ENCODE data around the gene APOC4. TPM values are rescaled to one million over a fixed set of nuclear protein-coding genes. Genes with fewer than 3 reads are reported as not detected.
A peak's percentile ranks its signal among the peaks of the same experiment; 100 is the strongest.

Gene APOC4, protein sequence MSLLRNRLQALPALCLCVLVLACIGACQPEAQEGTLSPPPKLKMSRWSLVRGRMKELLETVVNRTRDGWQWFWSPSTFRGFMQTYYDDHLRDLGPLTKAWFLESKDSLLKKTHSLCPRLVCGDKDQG
- not detected in 2 replicates for total RNA-seq (2014; rRNA removed; shearing (Covaris generic); ENCODE audit: low replicate concordance)

DNA sequence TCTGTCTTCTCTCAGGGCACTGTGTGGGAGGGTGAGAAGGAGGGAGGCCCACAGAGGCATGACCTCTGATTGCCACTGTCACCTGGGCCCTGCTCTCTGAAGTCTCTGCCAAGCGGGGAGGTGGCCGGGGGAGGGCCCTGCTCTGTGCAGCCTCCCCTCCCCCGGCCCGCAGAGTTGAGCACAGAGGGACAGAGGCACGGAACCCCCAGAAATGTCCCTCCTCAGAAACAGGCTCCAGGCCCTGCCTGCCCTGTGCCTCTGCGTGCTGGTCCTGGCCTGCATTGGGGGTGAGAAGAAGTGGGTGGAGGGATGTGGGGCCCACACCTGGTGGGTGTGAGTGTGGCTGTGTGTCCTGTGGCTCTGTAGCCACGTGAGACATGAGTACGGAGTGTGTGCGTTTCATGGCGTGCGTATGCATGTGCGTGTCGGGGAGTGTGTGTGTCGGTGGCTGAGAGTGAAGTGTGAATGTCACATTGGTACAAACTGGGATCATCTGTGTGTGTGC, at the start of gene APOC4:
APOC4 (plus strand) TSS at position 171 of the 505 bp plus-strand sequence; CDS start at position 212, 41 bp downstream.
- H3K4me3 ChIP-seq = no peak within 1 kb of the TSS
- no peaks in the 10 kb centered on the region for H3K36me3 ChIP-seq
- DNase-seq = no peak
- no peaks in the 10 kb centered on the region for H3K27me3 ChIP-seq
- H3K9me3 ChIP-seq = no peaks in the 10 kb centered on the region

DNA sequence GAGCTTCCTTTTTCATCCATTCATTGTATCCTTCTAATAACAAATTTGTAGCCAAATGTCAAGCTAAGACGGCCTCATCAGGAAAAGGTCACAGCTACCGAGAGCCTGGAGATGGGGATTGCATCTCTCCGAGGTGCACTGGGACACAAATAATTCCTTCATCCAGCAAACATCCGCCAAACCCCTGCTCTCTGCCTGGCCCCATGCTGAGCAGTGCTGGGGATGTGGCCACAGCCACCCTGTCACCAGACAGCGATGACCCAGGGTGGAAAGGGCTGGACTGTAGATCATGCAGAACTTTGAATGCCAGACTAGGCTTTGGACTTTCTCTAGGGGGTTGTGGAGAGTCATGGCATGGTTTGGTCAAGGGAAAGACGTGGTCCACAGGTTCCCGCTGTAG, 49.1 kb upstream of the APOC4 start:
- peaks cover 63% of the 10 kb centered on the region for H3K36me3 ChIP-seq
- no peak for DNase-seq
- no peaks in the 10 kb centered on the region for H3K27me3 ChIP-seq
- no peaks in the 10 kb centered on the region for H3K9me3 ChIP-seq
- peak overlapping the region; percentile 91 for H3K4me3 ChIP-seq

DNA sequence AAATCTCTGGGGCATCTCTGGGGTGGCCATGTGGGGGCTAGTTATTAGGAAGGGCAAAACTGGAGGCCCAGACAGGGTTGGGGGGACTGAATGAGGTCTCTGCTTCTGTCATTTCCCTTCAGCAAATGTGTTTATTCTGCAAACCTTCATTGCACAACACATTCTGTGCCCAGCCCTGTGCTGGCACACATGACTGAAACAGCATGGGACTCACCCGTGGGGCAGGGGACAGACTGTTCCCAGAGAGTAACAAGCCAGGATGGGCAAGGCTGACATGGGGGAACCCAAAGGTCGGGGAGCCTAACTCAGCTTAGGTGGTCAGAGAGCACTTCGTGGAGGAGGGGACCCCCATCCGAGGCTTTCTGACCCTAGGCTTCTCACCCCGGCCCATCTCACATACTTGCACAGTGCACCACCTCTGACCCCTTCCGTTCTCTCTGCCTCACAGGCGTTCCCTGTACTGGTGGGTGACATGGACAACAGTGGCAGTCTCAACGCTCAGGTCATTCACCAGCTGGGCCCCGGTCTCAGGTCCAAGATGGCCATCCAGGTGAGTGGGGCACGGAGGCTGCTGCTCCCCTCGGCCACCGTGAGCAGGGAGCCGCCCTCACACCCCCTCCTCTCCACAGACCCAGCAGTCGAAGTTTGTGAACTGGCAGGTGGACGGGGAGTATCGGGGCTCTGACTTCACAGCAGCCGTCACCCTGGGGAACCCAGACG, 48.5 kb upstream of the APOC4 start:
- no peak for DNase-seq
- Histone ChIP-seq H3K9me3 (no peaks in the 10 kb centered on the region), H3K27me3 (no peaks in the 10 kb centered on the region), H3K36me3 (peaks cover 68% of the 10 kb centered on the region), H3K4me3 (no peak overlapping the region; the same call in 1 of the 2 replicates)

DNA sequence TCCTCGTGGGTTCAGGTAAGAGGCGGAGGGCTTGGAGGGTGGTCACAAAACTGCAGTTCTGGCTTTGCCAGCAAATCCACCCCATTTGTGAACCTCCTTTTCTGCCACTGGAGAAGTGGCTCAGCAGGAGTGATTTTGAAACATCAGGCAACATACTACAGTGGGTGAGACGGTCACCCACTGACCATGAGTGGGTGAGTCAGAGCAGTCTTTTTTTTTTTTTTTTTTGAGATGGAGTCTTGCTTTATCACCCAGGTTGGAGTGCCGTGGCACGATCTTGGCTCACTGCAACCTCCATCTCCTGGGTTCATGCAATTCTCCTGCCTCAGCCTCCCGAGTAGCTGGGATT, 48.0 kb upstream of the APOC4 start:
- Histone ChIP-seq H3K9me3 (no peaks in the 10 kb centered on the region), H3K4me3 (no peak overlapping the region), H3K27me3 (no peaks in the 10 kb centered on the region), H3K36me3 (peaks cover 73% of the 10 kb centered on the region)
- no peak for DNase-seq

DNA sequence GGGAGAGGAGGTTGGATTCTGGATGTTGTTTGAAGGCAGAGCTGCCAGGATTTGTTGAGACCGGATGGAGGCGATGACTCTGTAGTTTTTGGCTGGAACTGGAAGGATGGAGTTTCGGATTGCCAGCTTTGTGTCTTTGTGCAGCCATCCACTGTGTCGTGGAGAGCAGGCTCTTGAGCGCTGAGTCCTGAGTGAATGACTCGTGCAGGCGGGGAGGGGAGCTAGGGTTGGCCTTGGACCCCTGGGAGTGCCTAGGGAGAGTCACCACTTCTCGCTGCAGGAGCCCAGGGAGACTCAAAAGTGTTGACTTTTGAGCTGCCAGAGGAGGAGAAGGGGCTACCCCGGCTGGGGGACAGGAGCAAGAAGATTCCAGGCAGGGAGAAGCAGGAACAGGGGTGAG, 47.1 kb upstream of the APOC4 start:
- Histone ChIP-seq H3K27me3 (no peaks in the 10 kb centered on the region), H3K4me3 (no peak overlapping the region), H3K9me3 (no peaks in the 10 kb centered on the region), H3K36me3 (peaks cover 79% of the 10 kb centered on the region)
- DNase-seq = no peak

DNA sequence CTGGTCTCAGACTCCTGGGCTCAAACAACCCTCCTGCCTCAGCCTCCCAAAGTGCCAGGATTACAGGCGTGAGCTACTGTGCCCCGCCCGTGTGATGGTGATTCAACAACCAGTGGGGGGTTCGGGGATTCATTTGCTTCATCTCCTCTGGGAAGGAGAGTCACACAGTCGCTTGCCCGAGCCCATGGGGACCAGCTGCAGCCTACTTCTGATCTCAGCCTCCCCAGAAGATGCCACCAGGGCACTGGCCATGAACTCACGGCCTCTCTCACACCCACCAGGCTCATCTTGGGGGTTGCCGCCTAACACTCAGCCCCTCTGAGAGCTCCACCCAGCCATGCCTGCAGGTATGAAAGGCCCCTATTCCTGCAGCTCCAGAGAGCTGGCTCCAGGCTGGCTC, 44.2 kb upstream of the APOC4 start:
- Histone ChIP-seq H3K36me3 (peaks cover 94% of the 10 kb centered on the region), H3K27me3 (no peaks in the 10 kb centered on the region), H3K4me3 (no peak overlapping the region), H3K9me3 (no peaks in the 10 kb centered on the region)
- DNase-seq = no peak

DNA sequence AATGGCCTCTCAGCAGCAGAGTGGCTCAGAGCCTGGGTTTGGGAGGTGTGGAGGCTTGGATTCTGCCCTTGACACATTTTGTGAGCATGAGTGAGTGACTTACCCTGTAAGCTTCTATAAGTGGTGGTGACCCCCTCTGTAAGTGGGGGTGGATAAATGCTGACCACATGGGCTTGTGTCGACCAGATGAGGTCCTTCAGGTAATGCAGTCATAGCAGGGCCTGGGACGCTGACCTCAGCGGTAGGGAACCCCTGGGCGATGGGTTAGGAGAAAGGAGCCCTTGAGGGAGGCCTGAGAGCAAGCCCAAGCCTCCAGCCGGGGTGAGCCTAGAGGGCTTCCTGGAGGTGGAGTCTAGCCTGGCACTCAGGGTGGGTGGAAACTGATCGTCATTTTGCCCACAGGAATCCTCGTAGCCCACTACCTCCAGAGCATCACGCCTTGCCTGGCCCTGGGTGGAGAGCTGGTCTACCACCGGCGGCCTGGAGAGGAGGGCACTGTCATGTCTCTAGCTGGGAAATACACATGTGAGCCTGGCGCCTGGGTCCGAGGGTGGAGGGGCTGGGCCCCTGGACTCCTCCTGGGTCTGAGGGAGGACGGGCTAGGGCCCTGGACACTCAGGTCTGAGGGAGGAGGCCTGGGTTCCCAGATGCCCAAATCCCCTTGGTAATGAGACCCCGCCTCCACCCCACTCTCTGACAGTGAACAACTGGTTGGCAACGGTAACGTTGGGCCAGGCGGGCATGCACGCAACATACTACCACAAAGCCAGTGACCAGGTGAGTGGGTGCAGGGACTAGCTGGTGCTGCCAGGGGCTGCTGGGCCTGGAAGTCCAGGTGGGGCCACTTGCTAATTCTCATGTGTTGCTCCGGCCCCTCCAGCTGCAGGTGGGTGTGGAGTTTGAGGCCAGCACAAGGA, 41.5 kb upstream of the APOC4 start:
- Histone ChIP-seq H3K36me3 (peaks cover 78% of the 10 kb centered on the region), H3K27me3 (peaks cover 2% of the 10 kb centered on the region; the same call in 1 of the 2 replicates)
- DNase-seq = no peak

DNA sequence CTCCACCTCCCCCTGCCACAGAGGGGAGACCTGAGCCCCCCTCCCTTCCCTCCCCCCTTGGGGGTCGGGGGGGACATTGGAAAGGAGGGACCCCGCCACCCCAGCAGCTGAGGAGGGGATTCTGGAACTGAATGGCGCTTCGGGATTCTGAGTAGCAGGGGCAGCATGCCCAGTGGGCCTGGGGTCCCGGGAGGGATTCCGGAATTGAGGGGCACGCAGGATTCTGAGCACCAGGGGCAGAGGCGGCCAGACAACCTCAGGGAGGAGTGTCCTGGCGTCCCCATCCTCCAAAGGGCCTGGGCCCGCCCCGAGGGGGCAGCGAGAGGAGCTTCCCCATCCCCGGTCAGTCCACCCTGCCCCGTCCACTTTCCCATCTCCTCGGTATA, 38.8 kb upstream of the APOC4 start:
- DNase-seq = no peak
- Histone ChIP-seq H3K36me3 (peaks cover 53% of the 10 kb centered on the region), H3K27me3 (peaks cover 2% of the 10 kb centered on the region; the same call in 1 of the 2 replicates), H3K9me3 (no peaks in the 10 kb centered on the region), H3K4me3 (no peak overlapping the region)

More for the DNA sequence above, 41.5 kb upstream of the APOC4 start:
- H3K9me3 ChIP-seq = no peaks in the 10 kb centered on the region
- H3K4me3 ChIP-seq = no peak overlapping the region

DNA sequence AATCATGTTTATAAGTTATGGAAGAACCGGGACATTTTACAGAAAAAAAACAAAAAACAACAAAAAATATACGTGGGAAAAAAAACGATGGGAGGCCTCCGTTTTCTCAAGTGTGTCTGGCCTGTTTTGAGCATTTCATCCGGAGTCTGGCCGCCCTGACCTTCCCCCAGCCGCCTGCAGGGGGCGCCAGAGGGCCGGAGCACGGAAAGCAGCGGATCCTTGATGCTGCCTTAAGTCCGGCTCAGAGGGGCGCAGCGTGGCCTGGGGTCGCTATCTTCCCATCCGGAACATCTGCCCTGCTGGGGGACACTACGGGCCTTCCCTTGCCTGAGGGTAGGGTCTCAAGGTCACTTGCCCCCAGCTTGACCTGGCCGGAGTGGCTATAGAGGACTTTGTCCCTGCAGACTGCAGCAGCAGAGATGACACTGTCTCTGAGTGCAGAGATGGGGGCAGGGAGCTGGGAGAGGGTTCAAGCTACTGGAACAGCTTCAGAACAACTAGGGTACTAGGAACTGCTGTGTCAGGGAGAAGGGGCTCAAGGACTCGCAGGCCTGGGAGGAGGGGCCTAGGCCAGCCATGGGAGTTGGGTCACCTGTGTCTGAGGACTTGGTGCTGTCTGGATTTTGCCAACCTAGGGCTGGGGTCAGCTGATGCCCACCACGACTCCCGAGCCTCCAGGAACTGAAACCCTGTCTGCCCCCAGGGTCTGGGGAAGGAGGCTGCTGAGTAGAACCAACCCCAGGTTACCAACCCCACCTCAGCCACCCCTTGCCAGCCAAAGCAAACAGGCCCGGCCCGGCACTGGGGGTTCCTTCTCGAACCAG, 38.2 kb upstream of the APOC4 start:
- Histone ChIP-seq H3K36me3 (peaks cover 48% of the 10 kb centered on the region), H3K4me3 (no peak overlapping the region), H3K27me3 (peaks cover 2% of the 10 kb centered on the region; the same call in 1 of the 2 replicates), H3K9me3 (no peaks in the 10 kb centered on the region)
- peak; percentile 49 for DNase-seq

DNA sequence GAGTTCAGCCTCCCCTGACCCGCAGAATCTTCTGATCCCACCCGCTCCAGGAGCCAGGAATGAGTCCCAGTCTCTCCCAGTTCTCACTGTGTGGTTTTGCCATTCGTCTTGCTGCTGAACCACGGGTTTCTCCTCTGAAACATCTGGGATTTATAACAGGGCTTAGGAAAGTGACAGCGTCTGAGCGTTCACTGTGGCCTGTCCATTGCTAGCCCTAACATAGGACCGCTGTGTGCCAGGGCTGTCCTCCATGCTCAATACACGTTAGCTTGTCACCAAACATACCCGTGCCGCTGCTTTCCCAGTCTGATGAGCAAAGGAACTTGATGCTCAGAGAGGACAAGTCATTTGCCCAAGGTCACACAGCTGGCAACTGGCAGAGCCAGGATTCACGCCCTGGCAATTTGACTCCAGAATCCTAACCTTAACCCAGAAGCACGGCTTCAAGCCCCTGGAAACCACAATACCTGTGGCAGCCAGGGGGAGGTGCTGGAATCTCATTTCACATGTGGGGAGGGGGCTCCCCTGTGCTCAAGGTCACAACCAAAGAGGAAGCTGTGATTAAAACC, 37.5 kb upstream of the APOC4 start:
- Histone ChIP-seq H3K9me3 (no peaks in the 10 kb centered on the region), H3K27me3 (peaks cover 2% of the 10 kb centered on the region; the same call in 1 of the 2 replicates), H3K4me3 (no peak overlapping the region), H3K36me3 (peaks cover 43% of the 10 kb centered on the region)
- DNase-seq = no peak

DNA sequence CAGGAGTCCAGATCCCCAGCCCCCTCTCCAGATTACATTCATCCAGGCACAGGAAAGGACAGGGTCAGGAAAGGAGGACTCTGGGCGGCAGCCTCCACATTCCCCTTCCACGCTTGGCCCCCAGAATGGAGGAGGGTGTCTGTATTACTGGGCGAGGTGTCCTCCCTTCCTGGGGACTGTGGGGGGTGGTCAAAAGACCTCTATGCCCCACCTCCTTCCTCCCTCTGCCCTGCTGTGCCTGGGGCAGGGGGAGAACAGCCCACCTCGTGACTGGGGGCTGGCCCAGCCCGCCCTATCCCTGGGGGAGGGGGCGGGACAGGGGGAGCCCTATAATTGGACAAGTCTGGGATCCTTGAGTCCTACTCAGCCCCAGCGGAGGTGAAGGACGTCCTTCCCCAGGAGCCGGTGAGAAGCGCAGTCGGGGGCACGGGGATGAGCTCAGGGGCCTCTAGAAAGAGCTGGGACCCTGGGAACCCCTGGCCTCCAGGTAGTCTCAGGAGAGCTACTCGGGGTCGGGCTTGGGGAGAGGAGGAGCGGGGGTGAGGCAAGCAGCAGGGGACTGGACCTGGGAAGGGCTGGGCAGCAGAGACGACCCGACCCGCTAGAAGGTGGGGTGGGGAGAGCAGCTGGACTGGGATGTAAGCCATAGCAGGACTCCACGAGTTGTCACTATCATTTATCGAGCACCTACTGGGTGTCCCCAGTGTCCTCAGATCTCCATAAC, 36.4 kb upstream of the APOC4 start, which contains the start of gene APOE:
APOE (plus strand) TSS at position 360 of the 724 bp plus-strand sequence. CDS start 829 bp downstream, outside the sequence.
- Histone ChIP-seq H3K9me3 (no peaks in the 10 kb centered on the region), H3K36me3 (peaks cover 34% of the 10 kb centered on the region), H3K4me3 (no peak within 1 kb of the TSS), H3K27me3 (peaks cover 2% of the 10 kb centered on the region; the same call in 1 of the 2 replicates)
- no peak for DNase-seq

DNA sequence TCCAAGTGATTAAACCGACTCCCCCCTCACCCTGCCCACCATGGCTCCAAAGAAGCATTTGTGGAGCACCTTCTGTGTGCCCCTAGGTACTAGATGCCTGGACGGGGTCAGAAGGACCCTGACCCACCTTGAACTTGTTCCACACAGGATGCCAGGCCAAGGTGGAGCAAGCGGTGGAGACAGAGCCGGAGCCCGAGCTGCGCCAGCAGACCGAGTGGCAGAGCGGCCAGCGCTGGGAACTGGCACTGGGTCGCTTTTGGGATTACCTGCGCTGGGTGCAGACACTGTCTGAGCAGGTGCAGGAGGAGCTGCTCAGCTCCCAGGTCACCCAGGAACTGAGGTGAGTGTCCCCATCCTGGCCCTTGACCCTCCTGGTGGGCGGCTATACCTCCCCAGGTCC, 34.4 kb upstream of the APOC4 start:
- no peaks in the 10 kb centered on the region for H3K9me3 ChIP-seq

DNA sequence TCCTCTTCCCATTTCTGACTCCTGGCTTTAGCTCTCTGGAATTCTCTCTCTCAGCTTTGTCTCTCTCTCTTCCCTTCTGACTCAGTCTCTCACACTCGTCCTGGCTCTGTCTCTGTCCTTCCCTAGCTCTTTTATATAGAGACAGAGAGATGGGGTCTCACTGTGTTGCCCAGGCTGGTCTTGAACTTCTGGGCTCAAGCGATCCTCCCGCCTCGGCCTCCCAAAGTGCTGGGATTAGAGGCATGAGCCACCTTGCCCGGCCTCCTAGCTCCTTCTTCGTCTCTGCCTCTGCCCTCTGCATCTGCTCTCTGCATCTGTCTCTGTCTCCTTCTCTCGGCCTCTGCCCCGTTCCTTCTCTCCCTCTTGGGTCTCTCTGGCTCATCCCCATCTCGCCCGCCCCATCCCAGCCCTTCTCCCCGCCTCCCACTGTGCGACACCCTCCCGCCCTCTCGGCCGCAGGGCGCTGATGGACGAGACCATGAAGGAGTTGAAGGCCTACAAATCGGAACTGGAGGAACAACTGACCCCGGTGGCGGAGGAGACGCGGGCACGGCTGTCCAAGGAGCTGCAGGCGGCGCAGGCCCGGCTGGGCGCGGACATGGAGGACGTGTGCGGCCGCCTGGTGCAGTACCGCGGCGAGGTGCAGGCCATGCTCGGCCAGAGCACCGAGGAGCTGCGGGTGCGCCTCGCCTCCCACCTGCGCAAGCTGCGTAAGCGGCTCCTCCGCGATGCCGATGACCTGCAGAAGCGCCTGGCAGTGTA, 33.8 kb upstream of the APOC4 start:
- Histone ChIP-seq H3K4me3 (no peak overlapping the region), H3K36me3 (peaks cover 10% of the 10 kb centered on the region), H3K27me3 (peaks cover 2% of the 10 kb centered on the region; the same call in 1 of the 2 replicates), H3K9me3 (no peaks in the 10 kb centered on the region)
- DNase-seq = no peak

More for the DNA sequence above, 34.4 kb upstream of the APOC4 start:
- Histone ChIP-seq H3K4me3 (no peak overlapping the region), H3K36me3 (peaks cover 14% of the 10 kb centered on the region), H3K27me3 (peaks cover 2% of the 10 kb centered on the region; the same call in 1 of the 2 replicates)
- DNase-seq = no peak

DNA sequence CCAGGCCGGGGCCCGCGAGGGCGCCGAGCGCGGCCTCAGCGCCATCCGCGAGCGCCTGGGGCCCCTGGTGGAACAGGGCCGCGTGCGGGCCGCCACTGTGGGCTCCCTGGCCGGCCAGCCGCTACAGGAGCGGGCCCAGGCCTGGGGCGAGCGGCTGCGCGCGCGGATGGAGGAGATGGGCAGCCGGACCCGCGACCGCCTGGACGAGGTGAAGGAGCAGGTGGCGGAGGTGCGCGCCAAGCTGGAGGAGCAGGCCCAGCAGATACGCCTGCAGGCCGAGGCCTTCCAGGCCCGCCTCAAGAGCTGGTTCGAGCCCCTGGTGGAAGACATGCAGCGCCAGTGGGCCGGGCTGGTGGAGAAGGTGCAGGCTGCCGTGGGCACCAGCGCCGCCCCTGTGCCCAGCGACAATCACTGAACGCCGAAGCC, 33.2 kb upstream of the APOC4 start:
- no peak overlapping the region for H3K4me3 ChIP-seq
- H3K9me3 ChIP-seq = no peaks in the 10 kb centered on the region
- peaks cover 5% of the 10 kb centered on the region for H3K36me3 ChIP-seq
- H3K27me3 ChIP-seq = peaks cover 2% of the 10 kb centered on the region; the same call in 1 of the 2 replicates
- DNase-seq = no peak

Measured in MG63 (cell line).